ENCODE measurements around the gene AFM.

Gene AFM

DNA sequence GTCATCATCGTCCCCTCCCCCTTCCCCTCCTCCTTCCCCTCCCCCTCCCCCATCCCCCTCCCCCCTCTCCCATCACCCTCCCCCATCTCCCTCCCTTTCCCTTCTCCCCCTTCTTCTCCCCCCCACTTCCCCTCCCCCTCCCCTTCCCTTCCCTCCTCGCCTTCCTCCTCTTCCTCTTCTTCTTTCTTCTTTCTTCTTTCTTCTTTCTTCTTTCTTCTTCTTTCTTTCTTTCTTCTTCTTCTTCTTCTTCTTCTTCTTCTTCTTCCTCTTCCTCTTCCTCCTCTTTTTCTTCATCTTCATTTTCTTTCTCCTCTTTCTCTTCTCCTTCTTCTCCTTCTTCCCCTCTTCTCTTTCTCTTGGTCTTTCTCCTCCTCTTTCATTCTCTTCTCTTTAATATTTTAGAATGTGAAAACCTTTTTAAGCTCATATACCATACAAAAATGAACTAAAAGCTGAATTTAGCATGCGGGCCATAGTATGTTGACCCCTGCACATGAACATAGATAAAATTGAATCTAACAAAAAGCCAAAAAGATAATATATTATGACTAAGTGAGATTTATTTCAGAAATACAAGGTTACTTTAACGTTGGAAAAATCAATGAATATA lies 20.5 kb upstream of the AFM start:
- H3K9me3 ChIP-seq (ENCODE audit: control insufficient read depth in 2 of 2, low read length in 2 of 2): no peaks in the 10 kb centered on the region
- H3K27me3 ChIP-seq (ENCODE audit: control insufficient read depth in 2 of 2, insufficient read depth in 2 of 2, low read length in 2 of 2): no peaks in the 10 kb centered on the region
- no peaks in the 10 kb centered on the region for H3K4me1 ChIP-seq (ENCODE audit: control insufficient read depth in 2 of 2, insufficient read depth in 2 of 2, low read length in 2 of 2)
- no peak overlapping the region for H3K4me3 ChIP-seq (ENCODE audit: low read length in 2 of 2)
- no peak overlapping the region for H3K27ac ChIP-seq (ENCODE audit: low read depth in 2 of 2, low read length in 2 of 2)
- no peak overlapping the region for H3K9ac ChIP-seq (ENCODE audit: low read depth in 1 of 2, low read length in 2 of 2)
- no peaks in the 10 kb centered on the region for H3K36me3 ChIP-seq (ENCODE audit: control insufficient read depth in 2 of 2, insufficient read depth in 2 of 2, low read length in 2 of 2)

DNA sequence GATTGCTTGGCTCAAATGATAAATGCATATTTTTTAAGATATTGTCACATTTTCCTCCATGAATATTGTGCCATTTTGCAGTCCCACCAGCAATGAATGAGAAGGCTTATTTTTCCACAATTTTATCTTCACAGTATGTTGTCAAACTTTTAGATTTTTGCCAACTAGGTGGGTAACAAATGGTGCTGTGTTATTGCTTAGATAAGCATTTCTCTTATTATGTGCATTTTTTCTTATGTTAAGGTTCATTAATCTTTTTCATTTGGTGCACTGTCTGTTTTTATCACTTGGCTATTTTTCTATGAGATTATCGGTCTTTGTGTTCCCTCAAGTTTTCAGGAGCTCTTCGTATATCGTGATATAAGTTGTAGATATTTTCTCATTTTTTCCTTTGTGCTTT lies 13.4 kb upstream of the AFM start:
- no peaks in the 10 kb centered on the region for H3K27me3 ChIP-seq (ENCODE audit: control insufficient read depth in 2 of 2, insufficient read depth in 2 of 2, low read length in 2 of 2)
- no peaks in the 10 kb centered on the region for H3K9me3 ChIP-seq (ENCODE audit: control insufficient read depth in 2 of 2, low read length in 2 of 2)
- H3K4me3 ChIP-seq (ENCODE audit: low read length in 2 of 2): no peak overlapping the region
- no peaks in the 10 kb centered on the region for H3K36me3 ChIP-seq (ENCODE audit: control insufficient read depth in 2 of 2, insufficient read depth in 2 of 2, low read length in 2 of 2)
- no peak overlapping the region for H3K27ac ChIP-seq (ENCODE audit: low read depth in 2 of 2, low read length in 2 of 2)
- H3K9ac ChIP-seq (ENCODE audit: low read depth in 1 of 2, low read length in 2 of 2): no peak overlapping the region
- no peaks in the 10 kb centered on the region for H3K4me1 ChIP-seq (ENCODE audit: control insufficient read depth in 2 of 2, insufficient read depth in 2 of 2, low read length in 2 of 2)

DNA sequence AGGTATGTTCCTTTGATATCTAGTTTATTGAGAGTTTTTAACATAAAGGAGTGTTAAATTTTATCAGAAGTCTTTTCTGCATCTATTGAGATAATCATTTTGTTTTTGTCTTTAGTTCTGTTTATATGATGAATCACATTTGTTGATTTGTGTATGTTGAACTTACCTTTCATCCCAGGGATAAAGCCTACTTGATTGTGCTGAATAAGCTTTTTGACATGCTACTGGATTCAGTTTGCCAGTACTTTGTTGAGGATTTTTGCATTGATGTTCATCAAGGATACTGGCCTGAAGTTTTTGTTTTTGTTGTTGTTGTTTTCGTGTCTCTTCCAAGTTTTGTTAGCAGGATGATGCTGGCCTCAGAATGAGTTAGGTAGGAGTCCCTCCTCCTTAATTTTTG lies 10.8 kb upstream of the AFM start:
- no peaks in the 10 kb centered on the region for H3K27me3 ChIP-seq (ENCODE audit: control insufficient read depth in 2 of 2, insufficient read depth in 2 of 2, low read length in 2 of 2)
- H3K9me3 ChIP-seq (ENCODE audit: control insufficient read depth in 2 of 2, low read length in 2 of 2): no peaks in the 10 kb centered on the region
- H3K27ac ChIP-seq (ENCODE audit: low read depth in 2 of 2, low read length in 2 of 2): no peak overlapping the region
- no peak overlapping the region for H3K9ac ChIP-seq (ENCODE audit: low read depth in 1 of 2, low read length in 2 of 2)
- H3K36me3 ChIP-seq (ENCODE audit: control insufficient read depth in 2 of 2, insufficient read depth in 2 of 2, low read length in 2 of 2): no peaks in the 10 kb centered on the region
- H3K4me3 ChIP-seq (ENCODE audit: low read length in 2 of 2): no peak overlapping the region
- no peaks in the 10 kb centered on the region for H3K4me1 ChIP-seq (ENCODE audit: control insufficient read depth in 2 of 2, insufficient read depth in 2 of 2, low read length in 2 of 2)

GRCh38 chr4:73477176-73477575 lies 4.4 kb upstream of the AFM start:
- H3K9me3 ChIP-seq (ENCODE audit: control insufficient read depth in 2 of 2, low read length in 2 of 2): no peaks in the 10 kb centered on the region
- H3K4me1 ChIP-seq (ENCODE audit: control insufficient read depth in 2 of 2, insufficient read depth in 2 of 2, low read length in 2 of 2): no peaks in the 10 kb centered on the region
- H3K27me3 ChIP-seq (ENCODE audit: control insufficient read depth in 2 of 2, insufficient read depth in 2 of 2, low read length in 2 of 2): no peaks in the 10 kb centered on the region
- H3K4me3 ChIP-seq (ENCODE audit: low read length in 2 of 2): no peak overlapping the region
- H3K27ac ChIP-seq (ENCODE audit: low read depth in 2 of 2, low read length in 2 of 2): no peak overlapping the region
- H3K36me3 ChIP-seq (ENCODE audit: control insufficient read depth in 2 of 2, insufficient read depth in 2 of 2, low read length in 2 of 2): no peaks in the 10 kb centered on the region
- no peak overlapping the region for H3K9ac ChIP-seq (ENCODE audit: low read depth in 1 of 2, low read length in 2 of 2)

GRCh38 chr4:73479323-73479722 lies 2.2 kb upstream of the AFM start:
- H3K36me3 ChIP-seq (ENCODE audit: control insufficient read depth in 2 of 2, insufficient read depth in 2 of 2, low read length in 2 of 2): no peaks in the 10 kb centered on the region
- H3K4me3 ChIP-seq (ENCODE audit: low read length in 2 of 2): no peak overlapping the region
- no peaks in the 10 kb centered on the region for H3K27me3 ChIP-seq (ENCODE audit: control insufficient read depth in 2 of 2, insufficient read depth in 2 of 2, low read length in 2 of 2)
- H3K4me1 ChIP-seq (ENCODE audit: control insufficient read depth in 2 of 2, insufficient read depth in 2 of 2, low read length in 2 of 2): no peaks in the 10 kb centered on the region
- no peak overlapping the region for H3K27ac ChIP-seq (ENCODE audit: low read depth in 2 of 2, low read length in 2 of 2)
- H3K9me3 ChIP-seq (ENCODE audit: control insufficient read depth in 2 of 2, low read length in 2 of 2): no peaks in the 10 kb centered on the region
- no peak overlapping the region for H3K9ac ChIP-seq (ENCODE audit: low read depth in 1 of 2, low read length in 2 of 2)

DNA sequence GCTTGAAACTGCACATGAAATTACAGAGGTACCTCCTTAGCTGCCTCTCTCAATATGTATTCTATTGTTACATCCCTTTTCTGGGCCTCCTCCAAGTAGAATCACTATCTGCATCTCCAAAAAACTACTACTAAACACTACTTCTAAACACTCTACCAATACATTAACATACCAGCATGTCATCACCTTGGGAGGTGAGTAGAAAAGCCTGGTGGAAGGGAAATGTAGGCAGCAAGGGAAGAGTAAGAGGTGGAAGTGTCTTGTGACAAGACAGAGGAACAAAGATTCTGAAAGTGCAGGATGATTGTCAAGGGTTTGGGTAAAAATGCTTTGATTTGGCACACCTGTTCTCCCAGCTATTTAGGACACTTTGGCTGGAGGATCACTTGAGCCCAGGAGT lies 3.5 kb downstream of the AFM start:
- H3K27ac ChIP-seq (ENCODE audit: low read depth in 2 of 2, low read length in 2 of 2): no peak overlapping the region
- H3K9ac ChIP-seq (ENCODE audit: low read depth in 1 of 2, low read length in 2 of 2): no peak overlapping the region
- H3K4me1 ChIP-seq (ENCODE audit: control insufficient read depth in 2 of 2, insufficient read depth in 2 of 2, low read length in 2 of 2): no peaks in the 10 kb centered on the region
- no peaks in the 10 kb centered on the region for H3K36me3 ChIP-seq (ENCODE audit: control insufficient read depth in 2 of 2, insufficient read depth in 2 of 2, low read length in 2 of 2)
- no peaks in the 10 kb centered on the region for H3K27me3 ChIP-seq (ENCODE audit: control insufficient read depth in 2 of 2, insufficient read depth in 2 of 2, low read length in 2 of 2)
- no peak overlapping the region for H3K4me3 ChIP-seq (ENCODE audit: low read length in 2 of 2)
- H3K9me3 ChIP-seq (ENCODE audit: control insufficient read depth in 2 of 2, low read length in 2 of 2): no peaks in the 10 kb centered on the region

GRCh38 chr4:73485596-73485995 lies 4.1 kb downstream of the AFM start:
- Histone ChIP-seq H3K4me1 (ENCODE audit: control insufficient read depth in 2 of 2, insufficient read depth in 2 of 2, low read length in 2 of 2) (no peaks in the 10 kb centered on the region), H3K27ac (ENCODE audit: low read depth in 2 of 2, low read length in 2 of 2) (no peak overlapping the region), H3K4me3 (ENCODE audit: low read length in 2 of 2) (no peak overlapping the region), H3K27me3 (ENCODE audit: control insufficient read depth in 2 of 2, insufficient read depth in 2 of 2, low read length in 2 of 2) (no peaks in the 10 kb centered on the region), H3K36me3 (ENCODE audit: control insufficient read depth in 2 of 2, insufficient read depth in 2 of 2, low read length in 2 of 2) (no peaks in the 10 kb centered on the region), H3K9ac (ENCODE audit: low read depth in 1 of 2, low read length in 2 of 2) (no peak overlapping the region), H3K9me3 (ENCODE audit: control insufficient read depth in 2 of 2, low read length in 2 of 2) (no peaks in the 10 kb centered on the region)

DNA sequence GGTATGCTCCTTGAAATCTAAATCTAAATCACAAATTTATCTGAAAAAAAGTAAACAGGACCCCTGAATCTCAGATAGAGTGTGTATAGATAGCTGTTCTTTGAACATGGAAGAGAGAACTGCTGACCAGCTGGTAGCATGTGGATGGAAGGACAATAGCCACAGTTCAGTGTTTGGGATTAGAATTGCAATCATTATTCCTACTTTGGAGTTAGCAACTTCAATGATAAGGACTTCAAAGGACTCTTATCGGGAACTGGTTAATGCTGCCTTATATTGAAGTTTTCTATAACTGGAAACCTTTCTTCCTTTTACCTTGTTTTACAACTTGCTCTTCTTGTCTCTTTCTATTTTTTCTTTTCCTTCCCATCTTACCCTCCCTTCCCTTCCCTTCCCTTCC lies 5.0 kb downstream of the AFM start:
- no peak overlapping the region for H3K27ac ChIP-seq (ENCODE audit: low read depth in 2 of 2, low read length in 2 of 2)
- H3K27me3 ChIP-seq (ENCODE audit: control insufficient read depth in 2 of 2, insufficient read depth in 2 of 2, low read length in 2 of 2): no peaks in the 10 kb centered on the region
- no peaks in the 10 kb centered on the region for H3K4me1 ChIP-seq (ENCODE audit: control insufficient read depth in 2 of 2, insufficient read depth in 2 of 2, low read length in 2 of 2)
- H3K9me3 ChIP-seq (ENCODE audit: control insufficient read depth in 2 of 2, low read length in 2 of 2): no peaks in the 10 kb centered on the region
- H3K36me3 ChIP-seq (ENCODE audit: control insufficient read depth in 2 of 2, insufficient read depth in 2 of 2, low read length in 2 of 2): no peaks in the 10 kb centered on the region
- no peak overlapping the region for H3K4me3 ChIP-seq (ENCODE audit: low read length in 2 of 2)
- no peak overlapping the region for H3K9ac ChIP-seq (ENCODE audit: low read depth in 1 of 2, low read length in 2 of 2)

- Histone ChIP-seq H3K9me3 (ENCODE audit: control insufficient read depth in 2 of 2, low read length in 2 of 2) (no peaks in the 10 kb centered on the region), H3K4me1 (ENCODE audit: control insufficient read depth in 2 of 2, insufficient read depth in 2 of 2, low read length in 2 of 2) (no peaks in the 10 kb centered on the region), H3K9ac (ENCODE audit: low read depth in 1 of 2, low read length in 2 of 2) (no peak overlapping the region), H3K4me3 (ENCODE audit: low read length in 2 of 2) (no peak overlapping the region), H3K27ac (ENCODE audit: low read depth in 2 of 2, low read length in 2 of 2) (no peak overlapping the region), H3K27me3 (ENCODE audit: control insufficient read depth in 2 of 2, insufficient read depth in 2 of 2, low read length in 2 of 2) (no peaks in the 10 kb centered on the region), H3K36me3 (ENCODE audit: control insufficient read depth in 2 of 2, insufficient read depth in 2 of 2, low read length in 2 of 2) (no peaks in the 10 kb centered on the region)
Measured at GRCh38 chr4:73487233-73487632, 5.7 kb downstream of the AFM start.

DNA sequence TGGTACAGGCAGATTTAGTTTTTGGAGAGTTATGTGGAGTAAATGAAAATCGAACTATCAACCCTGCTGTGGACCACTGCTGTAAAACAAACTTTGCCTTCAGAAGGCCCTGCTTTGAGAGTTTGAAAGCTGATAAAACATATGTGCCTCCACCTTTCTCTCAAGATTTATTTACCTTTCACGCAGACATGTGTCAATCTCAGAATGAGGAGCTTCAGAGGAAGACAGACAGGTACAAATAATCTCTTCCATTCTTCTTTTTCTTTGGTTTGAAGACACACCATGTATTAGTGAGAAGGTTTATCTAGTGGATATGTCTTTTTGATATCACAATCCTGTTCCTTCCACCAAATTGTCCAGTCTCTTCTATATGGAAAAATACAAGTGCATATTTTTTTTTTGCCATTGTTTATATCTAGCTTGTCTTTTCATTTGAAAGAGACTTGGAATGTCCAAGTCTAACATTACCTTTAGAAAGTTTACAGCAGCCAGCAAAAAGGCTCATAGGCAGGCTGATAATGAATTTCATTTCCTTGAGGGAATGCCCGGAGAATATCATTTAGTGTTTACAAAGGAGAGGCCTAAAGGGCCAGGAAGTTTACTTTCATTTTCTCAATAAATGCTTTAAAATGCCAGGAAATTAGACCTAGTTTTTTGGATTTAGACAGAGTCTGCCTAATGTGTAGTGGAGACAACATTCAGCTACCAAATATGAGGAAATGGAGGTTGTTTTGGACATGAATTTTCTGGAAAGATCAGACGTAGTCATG lies 18.6 kb downstream of the AFM start:
- Histone ChIP-seq H3K27ac (ENCODE audit: low read depth in 2 of 2, low read length in 2 of 2) (peak overlapping the region in 1 of 2 donors; percentile 35), H3K27me3 (ENCODE audit: control insufficient read depth in 2 of 2, insufficient read depth in 2 of 2, low read length in 2 of 2) (no peaks in the 10 kb centered on the region), H3K9ac (ENCODE audit: low read depth in 1 of 2, low read length in 2 of 2) (no peak overlapping the region), H3K4me3 (ENCODE audit: low read length in 2 of 2) (peak overlapping the region in 1 of 2 donors; percentile 27), H3K4me1 (ENCODE audit: control insufficient read depth in 2 of 2, insufficient read depth in 2 of 2, low read length in 2 of 2) (peaks cover 2 to 3% of the 10 kb centered on the region in 2 donors), H3K9me3 (ENCODE audit: control insufficient read depth in 2 of 2, low read length in 2 of 2) (no peaks in the 10 kb centered on the region), H3K36me3 (ENCODE audit: control insufficient read depth in 2 of 2, insufficient read depth in 2 of 2, low read length in 2 of 2) (no peaks in the 10 kb centered on the region)

Measured in mucosa of rectum (tissue), 2 donors.